ENCODE measurements around the gene ROR2. TPM values are rescaled to one million over a fixed set of nuclear protein-coding genes. Genes with fewer than 3 reads are reported as not detected.

ROR2 gene
- total and polyA plus RNA-seq, 2 of the 8 experiments (the other 6 are each of a cell fraction or from before 2014, with no cell fraction given) = 2.7 to 4.3 TPM

DNA sequence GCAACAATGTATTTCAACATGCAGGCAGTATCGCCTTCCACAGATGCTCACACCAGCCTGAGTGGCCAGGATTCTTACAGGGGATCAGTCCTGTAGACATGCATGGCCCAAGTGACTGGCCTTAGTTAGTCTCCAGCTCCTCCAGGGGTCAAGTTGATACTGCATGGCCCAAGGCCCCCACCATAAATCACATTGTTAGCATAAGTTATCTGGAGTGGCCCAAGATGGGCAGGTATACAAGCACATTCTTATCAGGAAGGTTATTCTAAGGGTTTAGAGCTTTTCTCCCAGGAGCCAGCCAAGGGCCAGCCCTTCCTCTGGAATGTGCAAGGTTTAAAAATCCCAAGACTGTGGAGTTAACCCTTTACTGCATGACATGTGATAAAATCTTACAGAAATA, 295.5 kb downstream of the ROR2 start:
- Histone ChIP-seq H2BK12ac (ENCODE audit: low read depth, low read length) (no peak overlapping the region), H3K27ac (ENCODE audit: low read depth, low read length) (no peak overlapping the region), H4K91ac (replicated peaks; ENCODE audit: insufficient read length, low read length) (no peak overlapping the region), H3K4me1 (replicated peaks in 1 of 4; ENCODE audit: control insufficient read depth in 3 of 4, insufficient read depth in 4 of 4, low read length in 3 of 4) (peaks cover 0 to under 1% (median 0%) of the 10 kb centered on the region in 4 experiments; a peak in 1 of 7 replicates), H3K79me2 (ENCODE audit: control insufficient read depth in 1 of 2, insufficient read depth in 2 of 2, low read length in 2 of 2) (no peaks in the 10 kb centered on the region), H3K23me2 (ENCODE audit: low read depth, low read length) (no peaks in the 10 kb centered on the region), H3K9me3 (ENCODE audit: insufficient read depth in 2 of 2, low read depth in 1 of 2, low read length in 1 of 2) (no peaks in the 10 kb centered on the region), H2AFZ (ENCODE audit: low read length) (no peak overlapping the region), H2BK20ac (ENCODE audit: low read length) (no peak overlapping the region), H3K56ac (replicated peaks; ENCODE audit: insufficient read length, low read depth, low read length) (no peak overlapping the region), H2BK120ac (replicated peaks; ENCODE audit: low read depth, low read length) (no peak overlapping the region), H3K4me2 (ENCODE audit: insufficient read depth in 1 of 2, low read depth in 2 of 2, low read length in 2 of 2) (no peak overlapping the region), H2AK5ac (ENCODE audit: low read depth, low read length) (no peak overlapping the region), H3K27me3 (replicated peaks in 1 of 4; ENCODE audit: control insufficient read depth in 3 of 4, extremely low read depth in 1 of 4, insufficient read depth in 3 of 4, low read length in 3 of 4) (no peaks in the 10 kb centered on the region), H3K23ac (ENCODE audit: insufficient read length) (no peak overlapping the region), H3K14ac (ENCODE audit: insufficient read length) (no peak overlapping the region), H3K79me1 (ENCODE audit: low read depth, low read length) (no peaks in the 10 kb centered on the region), H4K5ac (ENCODE audit: insufficient read length, low read depth, low read length) (no peak overlapping the region), H4K20me1 (replicated peaks in 1 of 2; ENCODE audit: control insufficient read depth in 1 of 2, insufficient read depth in 2 of 2, low read length in 2 of 2) (no peaks in the 10 kb centered on the region), H3K18ac (ENCODE audit: extremely low read depth, low read length) (no peak overlapping the region), H3K4ac (replicated peaks; ENCODE audit: insufficient read length, low read depth, low read length) (no peak overlapping the region), H3K36me3 (ENCODE audit: control insufficient read depth in 2 of 4, insufficient read depth in 4 of 4, low read length in 3 of 4) (no peaks in the 10 kb centered on the region), H3K9ac (replicated peaks in 1 of 4; ENCODE audit: extremely low read depth in 1 of 4, low read depth in 3 of 4, low read length in 3 of 4) (no peak overlapping the region), H4K8ac (ENCODE audit: extremely low read depth, insufficient read depth, low read length) (no peak overlapping the region), H3K4me3 (ENCODE audit: extremely low read depth in 1 of 4, insufficient read depth in 2 of 4, low read depth in 3 of 4, low read length in 4 of 4) (no peak overlapping the region), H2BK5ac (ENCODE audit: low read depth, low read length) (no peak overlapping the region), H2BK15ac (ENCODE audit: low read length) (no peak overlapping the region)
- FAIRE-seq (no peak), DNase-seq (ENCODE audit: low read depth in 1 of 2, low spot score in 2 of 2) (no peak)
- ChIA-PET CTCF (ENCODE audit: partially characterized antibody) (interaction anchor here (0.5 to 1.0 kb wide), 3 partner anchors 16 to 222 kb away, joined by 3 to 4 read pairs (median 3); no protein-coding TSS in a partner anchor), POLR2A (ENCODE audit: partially characterized antibody) (no interaction called here)
- 91% methylated on average over 1 of the region's 1 CpG; no CpG with 5 or more reads in 1 of the 2 experiments for WGBS, 2 experiments (ENCODE audit: extremely low coverage in 1 of 2, insufficient coverage in 1 of 2, insufficient read length in 1 of 2, insufficient replicate concordance in 2 of 2, low coverage in 1 of 2, low lambda C conversion rate in 2 of 2, missing lambda C conversion rate in 1 of 2)
- no peak for TF ChIP-seq BCL11A (IDR thresholded peaks at IDR 0.05; ENCODE audit: low read depth in 2 of 2, low read length in 2 of 2)
- TF ChIP-seq SIN3A (conservative IDR thresholded peaks at IDR 0.05 in 1 of 2, IDR thresholded peaks at IDR 0.05 in 1 of 2; ENCODE audit: low read depth in 1 of 2, low read length in 2 of 2) = no peak
- no peak for TF ChIP-seq E2F6 (IDR thresholded peaks at IDR 0.05)
- no peak for TF ChIP-seq RFX5 (IDR thresholded peaks at IDR 0.05; ENCODE audit: borderline replicate concordance, low read depth, low read length)
- no peak for TF ChIP-seq TAF7 (optimal IDR thresholded peaks at IDR 0.05; ENCODE audit: borderline replicate concordance, low read depth, low read length)
- no peak for TF ChIP-seq POLR2A (IDR thresholded peaks at IDR 0.05; ENCODE audit: control extremely low read depth in 1 of 2, low read depth in 2 of 2, low read length in 2 of 2)
- no peak for TF ChIP-seq SRF (IDR thresholded peaks at IDR 0.05; ENCODE audit: low read depth, low read length)
- TF ChIP-seq GTF2F1 (IDR thresholded peaks at IDR 0.05; ENCODE audit: borderline replicate concordance, low read depth, low read length) = no peak
- no peak for TF ChIP-seq TCF12 (IDR thresholded peaks at IDR 0.05; ENCODE audit: low read depth, low read length)
- no peak for TF ChIP-seq SP4 (IDR thresholded peaks at IDR 0.05; ENCODE audit: low read length)
- TF ChIP-seq GABPA (IDR thresholded peaks at IDR 0.05; ENCODE audit: borderline replicate concordance, insufficient read depth, low read length) = no peak
- no peak for TF ChIP-seq CBX5 (IDR thresholded peaks at IDR 0.05; ENCODE audit: low read depth, low read length)
- TF ChIP-seq NRF1 (IDR thresholded peaks at IDR 0.05; ENCODE audit: low read depth, low read length) = no peak
- TF ChIP-seq POLR2AphosphoS5 (IDR thresholded peaks at IDR 0.05; ENCODE audit: low read depth, low read length) = no peak

All from H1 (cell line).